Amygdala (tissue), 56 donors: Measurements from ENCODE around the gene THYN1.

Experiments used
- DNase-seq, 56 donors: peaks; one replicate each; lab custom pipeline; 2025; lab: John Stamatoyannopoulos, UW

THYN1 gene

DNA sequence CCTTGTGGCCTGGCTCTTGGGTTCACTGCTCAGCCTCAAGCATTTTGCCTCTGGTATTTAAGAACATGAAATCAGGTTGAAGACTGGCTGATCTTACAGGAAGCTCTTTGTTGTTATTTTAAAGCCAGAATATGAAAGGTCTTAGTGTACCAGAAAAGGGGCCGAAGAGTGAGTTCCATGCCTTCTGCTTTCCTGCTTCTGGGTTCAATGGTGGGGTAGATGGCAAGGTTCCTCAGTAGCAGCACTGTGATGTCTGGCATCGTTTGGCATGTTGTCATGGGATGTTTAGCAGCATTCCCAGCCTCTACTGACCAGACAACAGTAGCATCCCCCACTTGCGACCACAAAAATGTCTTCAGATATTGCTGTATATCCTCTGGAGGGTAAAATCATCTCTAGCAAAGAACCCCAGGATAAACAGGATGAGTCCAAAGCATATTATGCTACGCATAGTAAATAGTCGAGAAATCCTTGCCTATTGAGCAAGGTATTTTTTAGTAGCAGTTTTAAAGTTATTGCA, 26.3 kb downstream of the THYN1 start:
- no peak for DNase-seq

DNA sequence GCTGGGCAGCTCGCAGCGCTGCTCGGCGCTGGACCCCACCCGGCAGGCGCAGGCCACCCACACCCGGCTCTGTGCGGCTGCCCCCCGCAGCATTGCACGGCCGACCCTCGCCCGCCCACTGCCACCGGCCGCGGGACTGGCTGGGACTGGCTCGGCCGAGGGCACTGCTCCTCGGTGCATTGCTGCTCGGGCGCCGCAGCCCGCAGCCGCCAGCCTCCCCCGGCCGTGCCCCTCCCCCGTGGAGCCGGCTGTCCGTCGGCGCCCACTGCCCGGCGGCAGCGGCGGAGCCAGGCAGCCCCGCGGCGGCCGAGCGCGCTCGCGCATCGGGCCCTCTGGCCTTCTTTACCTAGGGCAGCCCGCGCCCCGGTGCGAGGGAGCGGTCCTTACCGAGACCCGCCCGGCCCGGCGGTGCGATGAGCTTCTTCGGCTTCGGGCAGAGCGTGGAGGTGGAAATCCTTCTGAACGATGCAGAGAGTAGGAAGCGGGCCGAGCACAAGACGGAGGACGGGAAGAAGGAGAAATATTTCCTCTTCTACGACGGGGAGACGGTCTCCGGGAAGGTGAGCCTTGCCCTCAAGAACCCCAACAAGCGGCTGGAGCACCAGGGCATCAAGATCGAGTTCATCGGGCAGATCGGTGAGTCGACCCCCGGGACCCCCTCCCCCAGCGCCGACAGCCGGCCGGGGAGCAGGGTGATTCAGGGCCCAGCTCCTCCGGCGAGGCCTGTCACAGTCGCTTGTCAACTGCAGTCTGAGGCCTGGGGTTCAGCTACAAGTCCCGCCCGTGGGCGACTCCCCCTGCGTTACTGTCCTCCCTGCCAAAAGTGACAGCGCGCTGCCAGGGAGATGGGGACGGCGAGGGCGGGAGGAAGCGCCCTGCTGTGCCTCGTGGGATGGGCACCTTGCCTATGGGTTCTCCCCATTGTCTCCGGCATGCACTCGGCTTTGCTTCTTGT, 28.2 kb downstream of the THYN1 start:
- DNase-seq = peak in 54 of 56 donors; percentile 13 to 79 (median 56)

DNA sequence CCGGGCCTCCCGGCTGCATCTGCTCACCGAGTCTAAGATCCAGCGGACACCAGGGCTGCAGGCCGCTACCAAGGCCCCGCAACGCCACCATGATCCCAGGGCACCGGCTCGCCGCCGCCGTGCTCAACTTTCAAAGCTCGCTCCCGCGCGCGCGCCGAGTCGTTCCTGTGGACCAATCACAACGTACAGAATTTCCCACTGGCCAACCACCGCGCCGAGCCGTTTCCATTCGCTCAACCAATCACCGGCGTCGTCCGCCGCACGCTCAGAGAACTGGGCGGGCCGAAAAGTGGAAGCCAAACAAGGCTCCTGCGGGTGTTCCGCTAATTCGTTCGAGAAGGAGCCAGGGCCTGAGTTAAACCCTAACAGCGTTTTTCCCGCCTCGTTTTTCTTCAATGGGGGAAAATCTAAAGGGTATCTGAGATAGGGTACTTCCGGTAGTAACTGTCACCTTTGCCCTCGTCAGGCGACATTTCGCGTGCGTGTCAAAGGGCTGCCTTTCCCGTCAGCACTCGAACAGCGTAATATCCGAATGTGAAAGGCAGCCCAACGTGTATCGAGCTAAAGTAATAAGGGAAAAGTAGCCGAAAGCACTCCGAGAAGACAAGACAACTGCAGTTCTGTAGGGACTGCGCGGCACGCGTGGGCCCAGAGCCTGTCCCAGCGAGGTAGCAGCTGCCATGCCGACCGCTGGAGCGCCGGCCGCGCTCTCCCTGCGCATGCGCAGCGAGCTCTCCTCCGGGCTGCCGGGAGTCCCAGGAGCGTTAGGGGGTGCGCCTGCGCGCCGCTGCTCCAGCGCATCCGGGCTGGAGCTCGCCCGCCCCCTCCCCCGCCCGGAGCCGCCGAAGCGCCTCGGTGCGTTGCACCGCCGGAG, 29.1 kb downstream of the THYN1 start, which contains the start of the genes NCAPD3 and VPS26B:
TSS of gene NCAPD3 (minus strand) at position 132 of the 874 bp plus-strand sequence. CDS start at position 91, 41 bp downstream.
TSS of gene VPS26B (plus strand) at position 836 of the 874 bp plus-strand sequence. CDS start 452 bp downstream, outside the sequence.
- peak; percentile 67 to 97 (median 92) for DNase-seq

DNA sequence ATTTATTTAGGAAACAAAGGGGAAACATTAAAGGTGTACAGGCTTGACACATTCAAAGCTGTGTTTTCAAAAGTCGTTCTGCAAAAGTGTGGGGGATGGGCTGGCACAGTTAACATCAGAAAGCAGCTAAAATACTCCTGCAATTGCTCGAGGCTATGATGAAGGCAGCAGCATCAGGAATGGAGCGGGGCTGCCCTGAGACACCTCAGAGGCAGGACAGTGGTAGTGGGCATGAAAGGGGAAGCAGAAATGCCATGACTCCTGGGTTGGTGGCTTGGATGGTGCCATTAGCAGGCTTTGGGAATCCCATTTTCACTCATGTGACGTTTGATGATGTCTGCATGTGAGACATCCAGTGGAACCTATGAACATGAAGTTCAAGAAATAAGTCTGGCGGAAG, 30.0 kb downstream of the THYN1 start:
- no peak for DNase-seq

DNA sequence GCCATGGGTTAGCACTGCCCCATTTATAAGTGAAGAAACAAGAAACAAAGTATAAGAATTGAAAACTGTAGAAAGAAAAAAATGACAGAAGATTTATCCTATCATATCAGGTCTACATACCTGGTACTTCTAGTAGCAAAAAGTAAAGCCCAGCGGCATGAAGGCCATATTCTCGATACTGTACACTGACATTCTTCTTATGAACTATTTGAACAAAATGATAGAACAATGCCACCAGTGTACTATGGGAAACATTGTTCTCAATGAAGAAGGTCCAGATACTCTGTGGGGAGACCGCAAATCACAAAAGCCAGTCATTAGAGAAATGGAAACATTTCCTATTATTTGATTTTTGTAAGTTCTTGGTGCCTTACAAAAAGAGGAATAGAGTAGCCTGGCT, 36.3 kb downstream of the THYN1 start:
- no peak for DNase-seq

DNA sequence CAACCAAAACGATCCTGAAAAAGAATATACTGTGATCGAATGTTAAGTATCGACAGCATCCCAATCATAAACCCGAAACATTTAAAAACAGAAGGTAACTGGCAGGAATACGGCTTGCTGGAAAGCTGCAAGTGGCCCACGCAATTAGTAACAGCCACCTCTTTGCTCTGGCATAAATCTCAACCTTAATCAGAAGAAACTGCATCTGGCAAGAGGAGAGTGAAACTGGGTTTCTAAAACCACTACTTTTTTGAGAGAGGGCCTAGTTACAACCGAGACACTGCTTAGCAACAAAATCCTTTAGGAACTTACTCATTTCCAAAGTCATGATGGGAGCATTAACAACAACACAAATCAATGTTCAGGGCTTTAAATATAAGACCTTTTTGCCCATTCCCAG, 37.3 kb downstream of the THYN1 start:
- peak in 1 of 56 donors; percentile 9 for DNase-seq

DNA sequence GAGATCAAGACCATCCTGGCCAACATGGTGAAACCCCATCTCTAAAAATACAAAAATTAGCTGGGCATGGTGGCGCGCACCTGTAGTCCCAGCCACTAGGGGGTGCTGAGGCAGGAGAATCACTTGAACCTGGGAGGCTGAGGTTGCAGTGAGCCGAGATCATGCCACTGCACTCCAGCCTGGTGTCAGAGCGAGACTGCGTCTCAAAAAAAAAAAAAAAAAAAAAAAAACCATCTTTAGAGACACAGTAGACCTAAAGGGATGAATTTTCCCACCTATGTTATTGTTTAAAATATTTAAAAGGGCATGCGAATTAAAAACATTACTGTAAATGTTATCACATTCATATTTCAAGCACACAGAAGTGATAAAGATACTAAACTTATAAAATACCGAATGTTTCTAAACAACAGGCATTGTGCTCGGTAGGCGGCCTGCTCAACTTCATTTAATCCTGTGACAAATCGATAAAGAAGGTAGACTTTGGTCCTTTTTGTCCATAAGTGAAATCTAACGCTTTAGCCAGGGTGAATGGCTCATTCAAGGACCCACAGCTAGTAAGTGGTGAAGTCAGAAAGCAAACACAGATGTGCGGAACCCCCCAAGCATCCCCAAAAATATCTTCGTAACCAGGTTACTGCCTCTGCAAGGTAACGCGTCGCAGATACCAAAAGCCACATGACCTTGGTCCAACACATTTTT, 45.5 kb downstream of the THYN1 start:
- peak in 1 of 56 donors; percentile 4 for DNase-seq

DNA sequence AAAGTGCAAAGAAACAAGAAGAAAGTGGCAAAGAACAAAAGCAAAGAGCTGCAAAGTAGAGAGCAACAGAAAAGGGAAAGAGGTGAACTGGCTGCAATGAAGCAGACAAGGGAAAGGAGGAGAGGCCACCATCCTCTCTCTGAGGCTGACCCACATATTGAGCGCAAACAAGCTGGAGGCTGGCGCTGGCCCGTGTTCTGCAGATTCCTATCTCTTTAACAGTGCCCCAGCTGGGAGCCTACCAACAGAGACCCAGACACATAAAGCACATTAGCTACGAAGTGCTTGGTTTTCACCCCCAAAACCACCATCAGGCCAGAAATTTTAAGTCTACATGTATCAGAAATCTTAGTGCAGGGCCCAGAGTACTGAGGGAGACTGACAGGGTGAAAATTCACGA, 47.0 kb downstream of the THYN1 start:
- no peak for DNase-seq

DNA sequence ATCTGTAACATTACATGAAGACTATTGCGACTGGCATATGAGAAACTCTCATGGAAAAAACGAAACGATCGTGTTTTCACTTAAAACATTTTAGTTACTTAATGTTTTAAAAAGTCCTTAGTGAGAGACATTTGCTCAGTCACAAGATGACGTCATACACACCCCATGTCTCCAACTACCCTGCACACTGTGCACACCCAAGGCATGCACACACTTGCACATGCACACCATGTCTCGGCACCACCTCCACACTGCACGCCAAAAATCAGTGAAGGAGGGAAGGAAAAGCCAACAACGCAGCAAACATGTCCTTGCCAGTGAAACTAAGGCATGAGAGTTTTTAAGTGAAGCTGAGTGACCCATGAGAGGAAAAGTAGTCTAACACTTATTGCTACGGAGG, 47.4 kb downstream of the THYN1 start:
- no peak for DNase-seq

DNA sequence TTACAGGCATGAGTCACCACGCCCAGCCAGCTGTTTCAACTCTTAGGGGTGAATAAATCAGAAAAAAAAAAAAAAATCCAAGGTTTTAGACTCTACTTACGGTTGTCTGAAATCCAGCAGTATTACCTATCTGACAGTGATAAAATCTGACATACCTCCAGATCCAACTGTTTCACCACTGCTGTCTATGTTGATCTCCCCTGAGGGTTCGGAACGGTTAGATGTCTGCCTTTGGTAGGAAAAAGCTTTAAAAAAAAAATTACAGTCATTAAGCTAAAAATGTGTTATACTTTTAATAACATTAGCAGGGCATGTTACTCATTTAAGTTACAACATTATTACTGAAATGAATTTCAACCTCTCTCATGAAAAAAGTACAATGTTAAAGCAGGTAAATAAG, 50.5 kb downstream of the THYN1 start:
- DNase-seq = no peak

DNA sequence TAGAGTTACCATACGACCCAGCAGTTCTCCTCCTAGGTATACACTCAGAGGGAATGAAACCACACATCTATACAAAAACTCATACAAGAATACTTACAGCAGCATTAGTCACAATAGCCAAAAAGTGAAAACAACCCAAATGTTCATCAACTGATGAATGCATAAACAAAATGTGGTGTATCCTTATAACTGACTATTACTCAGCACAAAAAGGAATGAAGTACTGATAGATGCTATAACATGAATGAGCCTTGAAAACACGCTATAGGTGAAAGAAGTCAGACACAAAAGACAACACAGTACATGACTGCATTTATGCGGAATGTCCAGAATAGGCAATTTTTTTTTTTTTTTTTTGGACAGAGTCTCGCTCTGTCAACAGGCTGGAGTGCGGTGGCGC, 52.5 kb downstream of the THYN1 start:
- DNase-seq = no peak

DNA sequence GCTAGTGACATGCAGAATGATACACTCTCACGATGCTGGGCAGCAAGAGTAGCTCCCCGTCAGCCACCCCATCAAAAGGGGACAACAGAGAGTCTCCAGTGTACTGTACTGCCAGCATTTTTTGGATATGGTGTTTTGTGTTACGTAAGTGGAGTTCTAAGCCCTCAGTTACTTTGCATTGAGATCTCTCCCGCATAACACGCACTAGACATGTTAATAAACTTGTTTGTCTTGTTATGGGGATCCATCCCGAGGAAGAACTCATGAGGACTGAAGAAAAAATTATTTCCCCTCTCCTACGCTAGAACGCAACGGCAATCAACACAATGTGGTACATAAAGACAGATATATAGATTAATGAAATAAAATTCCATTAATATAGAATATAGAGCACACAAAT, 53.6 kb downstream of the THYN1 start:
- no peak for DNase-seq
